Measurements from ENCODE around the gene COX7B. TPM values are rescaled to one million over a fixed set of nuclear protein-coding genes. Genes with fewer than 3 reads are reported as not detected.
"Not testable (repeated sequence)": the region's sequence is repeated elsewhere in the genome, so short reads cannot be mapped to it uniquely, and the experiment has no call there.

Gene COX7B
- polyA plus RNA-seq, 1 donor: 234 TPM

- not testable (repeated sequence) for DNase-seq (ENCODE audit: low read depth)
These were observed 45.8 kb downstream of the COX7B start for GRCh38 chrX:77945031-77945430.

GRCh38 chrX:77945910-77946545, 46.8 kb downstream of the COX7B start:
- DNase-seq (ENCODE audit: low read depth): no peak

DNA sequence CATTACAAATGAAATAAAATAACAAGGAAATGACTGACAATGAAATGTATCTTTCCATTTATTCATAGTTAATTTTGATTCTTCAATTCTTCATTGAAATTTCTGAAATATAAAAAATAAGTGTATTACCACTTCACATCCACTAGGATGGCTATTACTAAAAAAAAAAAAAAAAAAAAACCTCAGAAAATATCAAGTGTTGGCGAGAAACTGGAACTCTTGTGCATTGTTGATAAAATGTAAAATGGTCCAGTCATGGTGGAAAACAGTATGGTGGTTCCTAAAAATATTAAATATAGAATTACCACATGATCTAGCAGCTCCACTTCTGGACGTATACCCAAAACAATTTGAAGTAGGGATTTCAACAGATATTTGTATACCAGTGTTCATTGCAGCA, 47.3 kb downstream of the COX7B start:
- no peak for DNase-seq (ENCODE audit: low read depth)

GRCh38 chrX:77949840-77950239, 50.6 kb downstream of the COX7B start:
- DNase-seq (ENCODE audit: low read depth): no peak

- DNase-seq (ENCODE audit: low read depth): no peak
These were observed 52.9 kb downstream of the COX7B start for GRCh38 chrX:77952173-77952572.

DNA sequence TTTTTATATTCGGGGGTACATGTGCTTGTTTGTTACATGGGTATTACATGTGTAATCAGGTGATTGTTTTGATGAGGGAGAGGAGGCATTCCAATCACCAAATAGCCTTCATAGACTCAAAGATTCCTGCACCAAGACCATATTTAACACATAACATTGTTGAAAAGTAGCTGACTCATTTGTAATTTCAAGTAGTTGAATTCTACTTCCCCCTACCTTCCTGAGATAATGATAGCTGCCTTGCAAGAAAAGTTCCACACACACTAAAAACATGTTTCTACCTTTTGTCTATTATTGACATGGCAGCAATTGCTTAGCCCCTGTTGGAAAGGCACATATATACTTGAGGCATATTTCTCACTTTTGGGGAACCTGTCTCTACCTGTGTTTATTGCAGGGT, 54.0 kb downstream of the COX7B start:
- DNase-seq (ENCODE audit: low read depth): no peak

- no peak for DNase-seq (ENCODE audit: low read depth)
These were observed 54.4 kb downstream of the COX7B start for GRCh38 chrX:77953708-77954107.

Other genes with a start within 250 kb of the COX7B start
- 48.4 TPM for gene ATRX, start 113.3 kb upstream of the COX7B start, polyA plus RNA-seq (ENCODE audit: insufficient read length)
- 36.8 TPM for gene MAGT1, start 4.0 kb upstream of the COX7B start, polyA plus RNA-seq (ENCODE audit: insufficient read length)
- gene ATP7A, start 11.2 kb downstream of the COX7B start, polyA plus RNA-seq (ENCODE audit: insufficient read length): 8.1 TPM
- gene PGAM4, start 70.2 kb downstream of the COX7B start, polyA plus RNA-seq (ENCODE audit: insufficient read length): not detected
- gene PGK1, start 204.8 kb downstream of the COX7B start, polyA plus RNA-seq (ENCODE audit: insufficient read length): 240 TPM
- gene TAF9B, start 240.2 kb downstream of the COX7B start, polyA plus RNA-seq (ENCODE audit: insufficient read length): 28.0 TPM

All from forelimb muscle (tissue), 1 donor.